Subcutaneous adipose tissue (tissue), 4 donors: ENCODE results near the gene GMPR2. TPM values are rescaled to one million over a fixed set of nuclear protein-coding genes. Genes with fewer than 3 reads are reported as not detected.

Experiments used
- total RNA-seq, 4 donors: library from RNA; depleted of rRNA; stranded (reverse); fragments of >200 nt; gene quantifications; one replicate each; pipeline ENCODE4 v1.1.0, GENCODE V29; 2016
- TF ChIP-seq, protein P1 (sequence below): fragments of 450-650 bp; IDR thresholded peaks from one replicate; pipeline ENCODE4 v1.5.1; 2016; ENCODE audit warnings: low read depth, mild to moderate bottlenecking, control low read depth, antibody characterized with exemption, moderate library complexity

Gene GMPR2
- total RNA-seq, 4 donors from 2014 or later = 31.3 to 75.5 (median 54.3) TPM

DNA sequence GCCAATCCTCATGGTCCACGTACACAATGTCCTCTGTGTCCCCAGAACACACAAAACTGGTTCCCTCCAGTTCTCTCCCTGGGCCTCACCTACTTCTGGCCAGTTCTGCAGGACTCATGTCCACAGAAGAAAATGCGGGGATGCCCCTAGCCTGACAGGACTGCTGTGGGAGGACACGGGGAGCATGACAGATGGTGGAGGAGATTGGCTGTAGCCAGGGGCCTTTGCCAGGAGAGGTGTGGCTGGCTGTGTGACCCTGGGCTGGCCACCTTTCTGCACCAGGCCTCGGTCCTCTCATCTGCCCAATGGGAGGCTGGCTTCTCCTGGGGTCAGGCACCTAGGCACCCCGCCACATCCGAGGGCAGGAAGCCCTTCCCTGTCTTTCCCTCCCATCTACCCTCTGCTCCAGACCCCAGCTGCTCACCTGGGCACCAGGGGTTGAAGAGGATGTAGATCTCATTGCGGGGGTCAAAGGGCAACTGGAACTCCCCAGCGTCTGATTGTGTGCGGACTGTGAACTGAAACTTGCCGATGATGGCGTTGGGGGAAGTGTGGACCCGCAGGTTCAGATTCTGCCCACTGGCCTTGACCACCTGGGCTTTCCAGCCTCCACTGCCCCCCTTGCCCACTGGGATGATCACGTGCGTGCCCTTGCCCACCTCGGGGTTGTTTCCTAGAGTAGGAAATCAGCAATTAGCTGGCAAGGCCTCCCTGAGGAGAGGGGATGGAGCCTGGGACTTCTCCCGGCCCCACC is 27.5 kb downstream of the GMPR2 start:
- TF ChIP-seq, protein P1, sequence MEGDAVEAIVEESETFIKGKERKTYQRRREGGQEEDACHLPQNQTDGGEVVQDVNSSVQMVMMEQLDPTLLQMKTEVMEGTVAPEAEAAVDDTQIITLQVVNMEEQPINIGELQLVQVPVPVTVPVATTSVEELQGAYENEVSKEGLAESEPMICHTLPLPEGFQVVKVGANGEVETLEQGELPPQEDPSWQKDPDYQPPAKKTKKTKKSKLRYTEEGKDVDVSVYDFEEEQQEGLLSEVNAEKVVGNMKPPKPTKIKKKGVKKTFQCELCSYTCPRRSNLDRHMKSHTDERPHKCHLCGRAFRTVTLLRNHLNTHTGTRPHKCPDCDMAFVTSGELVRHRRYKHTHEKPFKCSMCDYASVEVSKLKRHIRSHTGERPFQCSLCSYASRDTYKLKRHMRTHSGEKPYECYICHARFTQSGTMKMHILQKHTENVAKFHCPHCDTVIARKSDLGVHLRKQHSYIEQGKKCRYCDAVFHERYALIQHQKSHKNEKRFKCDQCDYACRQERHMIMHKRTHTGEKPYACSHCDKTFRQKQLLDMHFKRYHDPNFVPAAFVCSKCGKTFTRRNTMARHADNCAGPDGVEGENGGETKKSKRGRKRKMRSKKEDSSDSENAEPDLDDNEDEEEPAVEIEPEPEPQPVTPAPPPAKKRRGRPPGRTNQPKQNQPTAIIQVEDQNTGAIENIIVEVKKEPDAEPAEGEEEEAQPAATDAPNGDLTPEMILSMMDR = no peak

DNA sequence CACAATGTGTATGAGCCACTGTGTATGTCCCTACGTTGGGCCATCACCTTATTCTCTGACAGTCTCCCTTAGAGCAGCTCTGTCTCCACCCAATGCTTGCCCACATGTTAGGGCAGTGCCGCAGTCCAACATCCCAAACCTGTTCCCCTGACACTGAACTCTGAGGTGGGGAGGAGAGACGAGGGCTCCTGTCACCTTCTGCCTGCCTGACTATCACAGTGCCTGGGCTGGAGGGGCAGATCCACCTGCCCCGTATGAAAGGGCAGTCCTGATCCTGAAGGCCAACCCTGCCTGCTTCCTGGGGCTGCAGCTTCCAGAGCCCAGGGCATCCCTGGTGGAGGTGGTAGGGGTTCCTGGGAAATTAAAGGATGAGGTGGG is 28.0 kb downstream of the GMPR2 start:
- TF ChIP-seq, protein P1 = no peak

DNA sequence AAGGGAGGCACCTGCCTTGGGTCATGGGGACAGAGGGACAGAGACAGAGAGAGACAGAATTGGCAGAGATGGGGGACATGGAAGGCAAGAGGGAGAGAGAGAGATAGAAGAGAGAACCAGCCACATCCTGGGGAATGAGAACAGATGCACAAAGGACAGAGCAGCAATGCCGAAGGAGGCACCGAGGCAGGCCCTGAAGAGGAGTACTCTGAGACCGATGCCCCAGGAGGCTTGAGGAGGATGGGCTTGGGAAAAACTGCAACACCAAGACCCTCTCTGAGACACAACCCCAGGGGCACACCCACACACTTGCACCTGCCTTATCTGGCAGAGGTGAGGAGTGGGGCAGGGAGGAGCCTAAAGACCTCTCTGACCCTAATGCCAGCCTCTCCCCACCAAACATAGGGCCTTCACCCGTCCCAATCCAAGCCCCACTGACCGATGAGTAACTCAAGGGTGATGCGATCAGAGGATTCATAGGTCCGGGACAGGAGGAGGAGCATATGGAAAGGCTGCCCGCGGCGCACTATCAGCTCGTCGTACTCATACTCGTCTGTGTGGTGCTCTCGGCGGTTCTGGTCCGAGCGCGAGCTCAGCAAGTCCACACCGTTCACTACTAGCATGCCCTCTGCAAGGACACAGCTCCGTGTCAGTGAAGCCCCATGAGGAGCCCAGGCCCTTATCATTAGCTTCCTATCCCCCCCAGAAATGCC is 28.7 kb downstream of the GMPR2 start:
- TF ChIP-seq, protein P1 = no peak

DNA sequence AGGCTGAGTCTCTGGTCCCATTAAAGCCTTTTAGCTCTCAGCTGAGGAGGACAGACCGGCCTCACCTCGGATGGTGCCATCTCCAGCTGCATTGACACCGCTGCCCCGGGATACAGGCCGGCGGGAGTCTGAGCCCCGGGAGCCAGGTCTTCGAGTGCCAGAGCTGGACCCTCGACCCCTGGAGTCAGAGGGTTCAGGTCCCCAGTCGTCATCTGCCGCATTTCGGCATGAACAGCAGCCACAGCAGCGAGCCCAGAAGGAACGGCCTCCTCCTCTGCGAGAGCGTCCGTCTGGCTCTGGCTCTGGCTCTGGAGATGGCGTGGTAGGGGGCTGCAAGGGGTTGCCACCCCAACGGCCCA is 29.2 kb downstream of the GMPR2 start:
- TF ChIP-seq, protein P1 = no peak

DNA sequence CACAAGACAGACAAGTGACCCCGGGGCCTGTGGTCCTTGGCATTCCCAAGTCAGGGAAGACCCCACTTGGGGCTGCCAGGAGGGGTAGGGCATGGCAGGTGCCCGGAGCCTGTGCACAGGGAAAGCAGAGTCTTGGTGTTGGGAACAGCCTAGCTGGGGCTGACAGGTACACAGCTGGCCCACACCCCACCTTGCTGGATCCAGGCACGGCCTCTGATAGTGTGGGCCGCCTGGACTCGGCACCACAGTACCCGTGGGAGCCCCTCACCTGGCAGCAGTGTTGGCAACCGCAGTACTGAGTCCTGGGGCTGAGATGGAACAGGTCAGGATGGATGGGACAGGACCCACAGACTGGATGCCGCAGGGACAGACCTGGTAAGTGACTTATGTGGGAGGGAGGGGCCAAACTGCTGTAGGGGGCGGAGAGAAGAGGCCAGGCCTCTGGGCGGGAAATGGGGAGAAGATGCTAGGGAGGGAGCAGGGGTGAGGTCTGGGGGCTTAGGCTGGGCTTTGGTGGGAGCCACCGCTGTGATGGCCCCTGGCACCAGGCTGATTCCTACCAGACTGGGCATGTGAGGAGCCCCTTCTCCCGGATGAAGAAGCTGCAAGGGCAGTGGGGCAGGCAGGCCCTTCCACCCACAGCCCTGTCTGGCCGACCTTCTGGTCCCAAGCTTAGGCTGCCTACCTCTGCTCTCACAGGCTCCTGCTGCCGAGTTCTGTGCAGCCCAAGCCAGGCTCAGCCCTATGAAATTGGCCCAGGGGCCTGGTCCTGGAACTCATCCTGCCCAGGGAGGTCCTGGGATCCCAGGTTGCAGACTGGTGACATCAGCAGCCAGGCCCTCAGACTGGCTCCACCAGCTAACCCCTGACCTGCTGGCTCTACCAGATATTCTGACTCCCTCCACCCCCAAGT is 30.3 kb downstream of the GMPR2 start, which contains the start of gene TGM1:
TGM1 (minus strand) TSS at position 357 of the 913 bp plus-strand sequence. CDS start 825 bp downstream, outside the sequence.
- TF ChIP-seq, protein P1 = no peak

DNA sequence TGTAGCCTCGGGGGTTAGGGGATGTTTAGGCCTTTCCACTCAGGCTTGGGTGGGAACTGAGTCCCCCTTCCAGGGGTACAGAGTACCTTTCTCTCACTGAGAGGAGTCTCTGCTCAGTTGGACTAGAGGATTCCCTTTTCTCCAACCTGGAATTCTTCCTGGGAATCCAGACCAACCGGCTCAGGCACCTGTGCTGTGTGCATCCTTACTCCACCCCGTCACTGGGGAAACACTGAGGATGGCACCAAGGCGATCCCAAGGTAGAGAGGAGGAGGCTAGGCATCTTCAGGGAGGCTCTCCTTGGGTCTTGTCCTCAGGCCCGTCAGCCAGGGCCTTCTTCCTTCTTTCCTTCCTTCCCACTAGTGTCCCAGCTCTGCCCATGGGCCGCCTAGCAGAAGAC is 31.1 kb downstream of the GMPR2 start:
- TF ChIP-seq, protein P1 = no peak

DNA sequence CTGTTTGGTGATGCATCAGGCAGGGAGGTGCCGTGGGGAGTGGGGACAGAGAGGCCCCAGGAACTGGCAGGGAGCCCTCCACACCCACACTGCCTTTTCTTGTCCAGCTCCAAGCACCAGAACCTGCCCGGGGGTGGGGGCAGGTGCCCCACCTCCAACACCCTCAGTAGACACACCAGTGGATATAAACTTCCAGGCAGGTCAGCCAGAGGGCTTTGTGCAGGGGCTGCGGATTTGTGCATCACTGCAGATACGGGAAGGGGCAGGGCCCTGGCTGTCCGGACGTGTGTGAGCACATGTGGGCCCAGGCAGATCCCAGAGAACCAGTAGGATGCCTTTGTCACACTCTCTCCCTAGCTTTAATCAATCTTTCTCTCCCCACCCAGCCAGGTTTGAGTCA is 31.6 kb downstream of the GMPR2 start:
- TF ChIP-seq, protein P1 = no peak
